Caki2 (cell line): ENCODE measurements around the gene PDGFC. TPM values are rescaled to one million over a fixed set of nuclear protein-coding genes. Genes with fewer than 3 reads are reported as not detected.

ENCODE experiments used
- DNase-seq: peaks from one replicate; pipeline ENCODE4 v3.0.0-alpha.2; 2015; ENCODE audit warnings: low read depth
- in situ Hi-C: cut with HindIII; loops from 2 replicates; pipeline ENCODE4 v1.10.0; 2016; ENCODE audit warnings: low sequenced_read_pairs, low pct_unique_long_range_greater_than_20kb, mixed read lengths
- total RNA-seq: library from RNA; depleted of rRNA; stranded (reverse); fragments of >200 nt; shearing (Covaris generic); gene quantifications from 2 replicates; pipeline ENCODE4 v1.2.3, GENCODE V29; 2014; ENCODE audit warnings: low replicate concordance; rRNA removed

Gene PDGFC
- 88.6 and 120 TPM in 2 replicates for total RNA-seq

- DNase-seq = peak; percentile 90
- in situ Hi-C loops = no loop called here
Observed at GRCh38 chr4:156971676-156972378, at the start of gene PDGFC. TSS of gene PDGFC (minus strand) at chr4:156971799. CDS start at chr4:156970903, 896 bp downstream.

GRCh38 chr4:157020882-157021281, 49.3 kb upstream of the PDGFC start:
- in situ Hi-C loops = no loop called here

GRCh38 chr4:157018920-157019490, 47.4 kb upstream of the PDGFC start:
- DNase-seq = no peak
- in situ Hi-C loops = no loop called here

More at GRCh38 chr4:157020882-157021281, 49.3 kb upstream of the PDGFC start:
- no peak for DNase-seq

GRCh38 chr4:157014621-157015591, 43.3 kb upstream of the PDGFC start:
- peak; percentile 63 for DNase-seq

GRCh38 chr4:157013656-157014055, 42.1 kb upstream of the PDGFC start:
- in situ Hi-C loops = no loop called here
- DNase-seq = no peak

More at GRCh38 chr4:157014621-157015591, 43.3 kb upstream of the PDGFC start:
- in situ Hi-C loops = no loop called here

GRCh38 chr4:157012781-157013180, 41.2 kb upstream of the PDGFC start:
- DNase-seq = peak; percentile 19
- in situ Hi-C loops = no loop called here

- in situ Hi-C loops = no loop called here
- no peak for DNase-seq
Observed at GRCh38 chr4:157012296-157012695, 40.7 kb upstream of the PDGFC start.

GRCh38 chr4:157010630-157011029, 39.0 kb upstream of the PDGFC start:
- in situ Hi-C loops = no loop called here
- no peak for DNase-seq

- in situ Hi-C loops = no loop called here
- DNase-seq = no peak
Observed at GRCh38 chr4:157005831-157006230, 34.2 kb upstream of the PDGFC start.

- in situ Hi-C loops = no loop called here
- DNase-seq = no peak
Observed at GRCh38 chr4:157005193-157005592, 33.6 kb upstream of the PDGFC start.

GRCh38 chr4:157004279-157005161, 32.9 kb upstream of the PDGFC start:
- in situ Hi-C loops = no loop called here
- no peak for DNase-seq

GRCh38 chr4:156999175-156999517, 27.5 kb upstream of the PDGFC start:
- in situ Hi-C loops = no loop called here

GRCh38 chr4:156998500-156999174, 27.0 kb upstream of the PDGFC start:
- DNase-seq = no peak
- in situ Hi-C loops = no loop called here

More at GRCh38 chr4:156999175-156999517, 27.5 kb upstream of the PDGFC start:
- DNase-seq = peak; percentile 89

GRCh38 chr4:156992943-156993342, 21.3 kb upstream of the PDGFC start:
- DNase-seq = no peak
- in situ Hi-C loops = no loop called here

- DNase-seq = no peak
- in situ Hi-C loops = no loop called here
Observed at GRCh38 chr4:156991161-156991560, 19.6 kb upstream of the PDGFC start.

GRCh38 chr4:156983366-156983765, 11.8 kb upstream of the PDGFC start:
- no peak for DNase-seq
- in situ Hi-C loops = no loop called here

GRCh38 chr4:156981262-156981769, 9.7 kb upstream of the PDGFC start:
- in situ Hi-C loops = no loop called here
- no peak for DNase-seq
